HG03045 (cell line): ENCODE data around the gene RBMX.
"Not testable (repeated sequence)": the region's sequence is repeated elsewhere in the genome, so short reads cannot be mapped to it uniquely, and the experiment has no call there.

ENCODE experiments used
- ATAC-seq: cut with Tn5 transposase; IDR thresholded peaks from one replicate; pipeline ENCODE4 v1.9.1; 2021; ENCODE audit warnings: mild to moderate bottlenecking, moderate library complexity; ENCODE audit not compliant: unreplicated experiment

Gene RBMX

GRCh38 chrX:136879001-136879687 is 1.4 kb downstream of the RBMX start:
- ATAC-seq, result no peak

DNA sequence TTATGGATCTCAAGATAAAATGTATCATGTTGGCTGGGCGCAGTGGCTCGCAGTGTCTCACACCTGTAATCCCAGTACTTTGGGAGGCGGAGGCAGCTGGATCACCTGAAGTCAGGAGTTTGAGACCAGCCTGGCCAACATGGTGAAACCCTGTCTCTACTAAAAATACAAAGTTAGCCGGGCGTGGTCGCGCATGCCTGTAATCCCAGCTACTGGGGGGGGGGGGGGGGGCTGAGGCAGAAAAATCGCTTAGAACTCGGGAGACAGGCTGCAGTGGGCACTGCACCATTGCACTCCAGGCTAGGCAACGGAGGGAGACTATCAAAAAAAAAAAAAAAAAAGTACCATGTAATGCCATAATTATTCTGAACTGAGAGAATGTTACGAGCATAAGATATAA is 2.1 kb downstream of the RBMX start:
- no peak for ATAC-seq

- not testable (repeated sequence) for ATAC-seq
Measured at GRCh38 chrX:136874114-136874513, 6.4 kb downstream of the RBMX start.

DNA sequence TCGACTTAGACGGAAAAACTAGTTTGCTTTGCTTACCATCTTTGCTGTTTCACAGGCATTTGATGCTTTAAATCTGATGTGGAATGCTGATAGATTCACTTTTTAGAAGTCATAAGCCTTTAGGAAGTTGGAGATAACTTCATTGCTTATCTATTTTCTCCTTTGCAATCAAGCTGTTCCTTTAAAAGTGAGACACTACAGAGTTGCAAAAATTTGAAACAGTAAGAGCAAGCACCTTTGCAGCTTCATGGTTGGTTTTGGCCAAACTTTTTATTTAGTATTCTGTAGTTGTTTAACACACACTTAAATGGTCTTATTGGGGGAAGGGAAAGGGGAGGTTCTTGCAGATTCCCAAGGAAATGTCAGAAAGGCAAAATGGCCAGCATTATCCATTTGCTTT is 7.3 kb downstream of the RBMX start:
- ATAC-seq, result not testable (repeated sequence)

GRCh38 chrX:136872091-136872700 is 8.3 kb downstream of the RBMX start:
- no peak for ATAC-seq

GRCh38 chrX:136870064-136870463 is 10.5 kb downstream of the RBMX start:
- no peak for ATAC-seq

DNA sequence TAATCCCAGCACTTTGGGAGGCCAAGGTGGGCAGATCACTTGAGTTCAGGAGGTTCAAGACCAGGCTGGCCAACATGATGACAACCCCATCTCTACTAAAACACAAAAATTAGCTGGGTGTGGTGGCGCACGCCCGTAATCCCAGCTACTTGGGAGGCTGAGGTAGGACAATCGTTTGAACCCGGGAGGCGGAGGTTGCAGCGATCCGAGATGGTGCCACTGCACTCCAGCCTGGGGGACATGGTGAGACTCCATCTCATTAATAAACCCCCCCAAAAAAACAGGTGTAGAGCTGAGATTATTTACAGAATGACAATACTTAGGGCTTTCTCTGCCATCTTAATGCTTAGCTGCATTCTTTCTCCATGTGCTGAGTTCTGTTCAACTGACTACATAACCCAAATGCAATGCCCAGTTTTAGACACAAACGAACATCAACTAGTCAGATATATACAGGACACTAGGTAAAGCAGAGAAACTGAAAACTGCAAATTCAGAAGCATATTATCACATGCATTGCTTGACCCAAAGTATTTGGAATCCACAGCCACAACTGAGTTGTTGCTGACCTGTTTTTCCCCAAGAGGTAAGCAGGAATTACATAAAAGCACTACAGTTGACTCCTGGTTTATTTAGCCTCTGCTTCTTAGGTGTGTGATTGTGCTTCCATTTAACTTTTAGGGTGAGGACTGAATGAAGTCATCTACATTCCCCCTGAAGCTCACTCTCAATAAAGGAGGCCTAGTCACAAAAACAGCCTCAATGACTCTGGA is 12.1 kb downstream of the RBMX start:
- no peak for ATAC-seq

- ATAC-seq, result no peak
Measured at GRCh38 chrX:136867518-136867917, 13.0 kb downstream of the RBMX start.

GRCh38 chrX:136867096-136867491 is 13.4 kb downstream of the RBMX start:
- ATAC-seq, result no peak

DNA sequence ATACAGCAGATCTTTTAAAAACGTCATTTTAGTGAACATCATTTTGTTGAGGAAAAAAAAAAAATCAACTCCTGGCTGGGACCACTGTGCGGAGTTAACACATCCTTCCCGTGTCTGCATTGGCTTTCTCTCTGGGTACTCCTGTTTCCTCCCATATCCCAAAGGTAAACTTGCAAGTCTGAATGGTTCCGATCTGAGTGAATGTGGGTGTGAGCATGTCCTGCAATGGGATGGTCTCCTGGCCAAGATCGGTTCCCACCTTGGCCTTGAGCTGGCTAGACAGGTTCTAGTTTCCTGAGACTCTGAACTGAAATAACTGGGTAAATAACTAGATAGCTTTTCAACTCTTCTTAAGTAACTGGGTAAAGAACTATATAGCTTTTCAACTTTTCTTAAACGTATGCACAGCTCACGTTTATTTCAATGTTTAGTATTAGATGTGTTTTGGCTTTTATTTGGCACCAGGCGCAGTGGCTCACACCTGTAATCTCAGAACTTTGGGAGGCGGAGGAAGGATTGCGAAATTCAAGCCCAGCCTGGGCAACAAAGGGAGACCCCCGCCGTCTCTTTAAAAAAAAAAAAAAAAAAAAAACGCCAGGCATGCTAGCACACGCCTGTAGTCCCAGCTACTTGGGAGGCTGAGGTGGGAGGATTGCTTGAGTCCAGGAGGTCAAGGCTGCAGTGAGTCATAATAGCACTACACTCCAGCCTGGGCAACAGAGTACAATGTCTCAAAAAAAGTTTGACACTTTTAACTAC is 14.0 kb downstream of the RBMX start:
- no peak for ATAC-seq

DNA sequence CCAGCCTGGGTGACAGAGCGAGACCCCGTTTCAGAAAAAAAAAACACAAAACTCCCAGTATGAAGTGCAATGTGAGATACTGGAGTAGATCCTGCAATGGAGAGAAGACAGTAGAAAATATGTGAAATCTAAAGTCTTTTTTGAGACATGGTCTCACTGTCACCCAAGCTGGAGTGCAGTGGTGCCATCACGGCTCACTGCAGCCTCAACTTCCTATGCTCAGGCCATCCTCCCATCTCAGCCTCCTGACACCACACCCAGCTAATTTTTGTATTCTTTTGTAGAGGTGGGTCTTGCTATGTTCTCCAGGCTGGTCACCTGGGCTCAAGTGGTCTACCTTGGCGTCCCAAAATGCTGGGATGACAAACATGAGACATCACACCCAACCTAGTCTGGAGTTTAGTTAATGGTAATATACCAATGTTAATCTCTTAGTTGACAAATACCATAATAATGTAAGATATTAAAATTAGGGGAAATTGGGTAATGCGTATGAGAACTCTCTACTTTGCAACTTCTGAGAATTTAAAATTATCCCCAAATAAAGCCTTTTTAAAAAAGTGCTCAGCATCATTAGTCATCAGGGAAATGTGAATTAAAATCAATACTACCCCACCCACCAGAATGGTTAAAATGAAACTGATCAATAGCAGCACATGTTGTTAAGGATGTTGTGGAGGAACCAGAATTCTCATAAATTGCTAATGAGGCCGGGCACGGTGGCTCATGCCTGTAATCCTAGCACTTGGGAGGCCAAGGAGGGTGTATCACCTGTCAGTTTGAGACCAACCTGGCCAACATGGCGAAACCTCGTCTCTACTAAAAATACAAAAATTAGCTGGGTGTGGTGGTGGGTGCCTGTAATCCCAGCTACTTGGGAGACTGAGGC is 15.0 kb downstream of the RBMX start:
- ATAC-seq, result no peak

DNA sequence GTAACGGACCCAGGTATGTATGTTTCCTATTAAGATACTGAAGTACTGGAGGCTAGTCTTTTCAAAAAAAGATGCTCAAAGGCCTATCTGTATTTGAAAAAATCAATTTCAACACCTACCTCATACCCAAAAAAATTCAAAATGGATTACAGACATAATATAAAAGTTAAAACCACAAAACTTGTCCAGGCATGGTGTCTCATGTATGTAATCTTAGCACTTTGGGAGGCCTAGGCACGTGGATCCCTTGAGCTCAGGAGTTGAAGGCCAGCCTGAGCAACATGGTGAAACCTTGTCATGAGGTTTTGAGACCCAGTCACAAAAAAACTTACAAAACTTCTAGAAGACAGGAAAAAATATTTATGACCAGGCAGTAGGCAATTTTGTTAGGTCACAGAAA is 16.7 kb downstream of the RBMX start:
- no peak for ATAC-seq

DNA sequence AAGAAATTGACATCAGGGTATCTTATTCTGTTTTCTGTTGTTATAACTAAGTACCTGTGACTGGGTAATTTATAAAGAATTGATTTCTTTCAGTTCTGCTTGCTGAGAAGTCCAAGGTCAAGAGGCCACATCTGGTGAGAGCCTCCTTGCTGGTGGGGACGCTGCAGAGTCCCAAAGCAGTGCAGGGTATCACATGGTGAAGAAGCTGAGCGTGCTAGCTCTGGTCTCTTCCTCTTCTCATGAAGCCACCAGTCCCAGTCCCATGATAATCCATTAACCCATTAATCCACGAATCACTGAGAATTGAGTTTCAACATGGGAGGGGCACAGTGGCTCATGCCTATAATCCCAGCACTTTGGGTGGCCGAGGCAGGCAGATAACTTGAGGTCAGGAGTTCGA is 18.0 kb downstream of the RBMX start:
- ATAC-seq, result no peak

- no peak for ATAC-seq
Measured at GRCh38 chrX:136861877-136862276, 18.6 kb downstream of the RBMX start.

DNA sequence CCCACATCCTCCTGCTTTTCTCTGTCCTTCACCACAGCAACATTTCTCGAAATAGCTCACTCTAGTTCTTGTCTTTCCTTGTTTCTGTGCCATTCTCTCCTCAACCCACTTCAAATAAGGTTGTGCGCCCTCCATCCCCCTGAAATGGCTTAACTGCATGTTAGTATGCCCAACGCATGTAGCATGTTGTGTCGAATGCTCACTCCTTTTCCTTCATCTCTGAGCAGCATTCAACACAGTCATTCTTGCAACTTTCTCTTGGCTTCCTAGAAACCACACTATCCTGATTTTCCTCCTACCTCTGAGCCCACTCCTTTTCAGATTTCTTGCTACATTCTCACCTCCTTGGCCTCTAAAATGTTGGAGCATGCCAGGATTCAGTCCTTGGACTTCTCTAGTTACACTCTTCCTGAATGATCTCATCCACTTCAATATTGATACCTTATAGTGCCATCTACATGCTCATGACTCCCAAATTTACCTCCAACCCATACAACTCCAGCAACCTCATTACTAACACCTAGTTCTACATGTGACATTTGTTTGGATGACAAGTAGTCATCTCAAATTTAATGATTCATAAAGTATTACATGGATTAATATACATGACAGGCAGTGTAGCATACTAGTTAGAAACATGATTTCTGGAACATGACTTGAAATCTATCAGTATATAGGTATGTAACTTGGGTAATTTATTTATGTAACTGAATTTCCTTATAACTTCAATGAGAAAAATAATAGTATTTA is 22.3 kb downstream of the RBMX start:
- ATAC-seq, result no peak

- no peak for ATAC-seq
Measured at GRCh38 chrX:136856551-136856950, 24.0 kb downstream of the RBMX start.

GRCh38 chrX:136856050-136856449 is 24.5 kb downstream of the RBMX start:
- no peak for ATAC-seq

- ATAC-seq, result no peak
Measured at GRCh38 chrX:136851526-136851925, 29.0 kb downstream of the RBMX start.

DNA sequence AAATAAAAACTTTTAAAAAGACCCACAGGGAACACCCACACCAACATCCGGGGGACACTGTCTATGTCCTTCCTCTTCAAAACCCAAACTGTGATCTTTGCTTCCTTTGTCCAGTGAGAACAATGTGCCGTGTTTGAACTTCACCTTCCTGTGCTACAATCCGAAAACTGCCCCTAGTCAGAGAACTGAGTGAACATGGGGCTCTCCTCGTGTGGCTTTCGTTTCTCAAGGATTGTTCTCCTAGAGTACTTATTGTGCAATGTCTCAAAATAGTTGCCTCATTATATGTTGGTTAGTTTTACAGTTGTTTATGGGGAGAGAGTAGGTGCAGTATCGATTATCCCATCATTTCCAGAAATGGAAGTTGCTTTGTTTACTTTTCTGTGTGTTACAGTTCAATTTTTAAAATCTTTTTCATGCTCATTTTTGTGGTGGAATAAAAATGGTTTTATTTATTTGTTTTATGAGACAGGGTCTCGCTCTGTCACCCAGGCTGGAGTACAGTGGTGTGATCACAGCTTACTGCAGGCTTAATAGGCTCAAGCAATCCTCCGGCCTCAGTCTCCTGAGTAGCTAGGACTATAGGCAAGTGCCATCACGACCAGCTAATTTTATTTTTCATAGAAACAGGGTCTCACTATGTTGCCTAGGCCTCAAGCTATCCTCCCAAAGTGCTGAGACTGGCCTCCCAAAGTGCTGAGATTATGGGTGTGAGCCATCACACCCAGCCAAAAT is 29.9 kb downstream of the RBMX start:
- ATAC-seq, result no peak
